ENCODE measurements around the gene ANKRD44.

ANKRD44 gene

GRCh38 chr2:197137826-197138477 lies 172.6 kb downstream of the ANKRD44 start:
- no peak for DNase-seq

DNA sequence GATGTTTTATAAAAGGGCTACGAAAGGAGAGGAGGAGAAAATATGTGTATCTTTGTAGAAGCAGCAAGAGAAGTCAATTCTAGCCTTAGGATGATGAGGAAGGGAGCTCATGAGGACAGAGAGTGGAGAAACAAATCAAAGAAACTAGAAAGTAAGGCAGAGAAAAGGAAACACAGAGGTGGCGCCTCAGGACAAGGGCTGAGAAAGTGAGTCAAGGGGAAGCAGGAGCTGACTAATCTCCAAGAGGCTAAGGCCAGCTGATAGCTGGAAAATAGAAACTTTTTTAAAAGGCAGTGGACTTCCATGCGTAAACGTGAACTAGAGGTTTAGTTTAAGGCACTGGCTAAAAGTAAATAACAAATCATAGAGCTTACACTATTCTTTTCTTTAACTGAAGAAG lies 173.3 kb downstream of the ANKRD44 start:
- no peak for DNase-seq

DNA sequence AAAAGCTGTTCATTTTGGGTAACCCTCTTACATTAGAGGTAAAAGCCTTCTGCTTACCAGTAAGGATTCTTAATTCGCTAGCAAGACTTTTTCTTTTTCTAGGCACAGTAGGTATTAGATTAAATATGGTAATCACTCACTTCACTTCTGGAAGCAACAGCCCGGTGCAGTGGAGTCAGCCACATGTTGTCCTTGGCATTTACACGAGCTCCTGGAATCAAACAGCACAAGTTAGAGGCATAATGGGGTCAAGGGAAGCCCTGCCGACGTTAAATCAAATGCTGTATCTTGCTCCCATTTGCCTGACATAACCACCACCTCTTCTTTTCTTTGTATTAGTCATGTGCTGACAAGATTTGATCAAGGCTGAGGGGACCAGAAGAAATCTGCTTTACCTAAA lies 174.1 kb downstream of the ANKRD44 start:
- DNase-seq = no peak

GRCh38 chr2:197135806-197136205 lies 174.8 kb downstream of the ANKRD44 start:
- no peak for DNase-seq

DNA sequence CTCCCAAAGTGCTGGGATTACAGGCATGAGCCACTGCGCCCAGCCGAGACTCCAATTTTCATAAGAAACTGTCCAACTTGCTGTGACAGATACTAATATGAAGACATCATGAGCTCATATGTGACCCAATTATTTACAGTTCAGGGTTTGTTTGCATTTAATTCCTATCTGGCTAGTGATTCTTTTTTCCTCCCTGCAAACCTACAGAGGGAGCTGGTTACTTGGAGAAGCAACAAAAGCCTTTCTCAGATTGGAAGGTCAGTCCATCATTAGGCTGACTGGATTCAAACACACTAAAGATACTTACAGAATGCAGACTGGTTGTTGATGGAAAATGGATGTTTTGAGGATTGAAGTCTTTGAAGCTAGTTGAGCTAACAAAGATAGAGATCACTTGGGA lies 176.4 kb downstream of the ANKRD44 start:
- DNase-seq = no peak

DNA sequence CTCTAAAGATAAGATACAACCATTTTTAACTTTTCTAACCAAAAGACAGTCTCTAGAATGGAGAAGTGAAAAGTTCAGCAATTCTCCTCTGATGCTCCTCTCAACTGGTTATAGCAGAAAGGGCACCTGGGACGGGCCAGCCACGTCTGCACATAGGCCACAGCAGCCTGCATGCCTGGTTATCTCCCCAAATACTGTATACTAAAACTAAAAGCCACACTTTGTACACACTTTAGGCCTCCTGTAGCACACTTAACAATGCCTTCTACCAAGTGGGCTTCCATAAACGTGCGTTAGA lies 179.1 kb downstream of the ANKRD44 start:
- no peak for DNase-seq

GRCh38 chr2:197130318-197130717 lies 180.3 kb downstream of the ANKRD44 start:
- no peak for DNase-seq

GRCh38 chr2:197128897-197129296 lies 181.7 kb downstream of the ANKRD44 start:
- no peak for DNase-seq

DNA sequence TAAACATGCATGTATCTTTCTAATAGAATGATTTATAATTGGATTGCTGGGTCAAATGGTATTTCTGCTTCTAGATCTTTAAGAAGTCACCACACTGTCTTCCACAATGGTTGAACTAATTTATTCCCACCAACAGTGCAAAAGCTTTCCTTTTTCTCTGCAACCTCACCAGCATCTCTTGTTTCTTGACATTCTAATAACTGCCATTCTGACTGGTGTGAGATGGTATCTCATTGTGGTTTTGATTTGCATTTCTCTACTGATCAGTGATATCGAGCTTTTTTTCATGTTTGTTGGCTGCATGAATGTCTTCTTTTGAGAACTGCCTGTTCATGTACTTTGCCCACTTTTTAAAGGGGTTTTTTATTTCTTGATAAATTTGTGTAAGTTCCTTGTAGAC lies 182.5 kb downstream of the ANKRD44 start:
- DNase-seq = no peak

- no peak for DNase-seq
Observed at GRCh38 chr2:197126630-197127352, 183.8 kb downstream of the ANKRD44 start.

DNA sequence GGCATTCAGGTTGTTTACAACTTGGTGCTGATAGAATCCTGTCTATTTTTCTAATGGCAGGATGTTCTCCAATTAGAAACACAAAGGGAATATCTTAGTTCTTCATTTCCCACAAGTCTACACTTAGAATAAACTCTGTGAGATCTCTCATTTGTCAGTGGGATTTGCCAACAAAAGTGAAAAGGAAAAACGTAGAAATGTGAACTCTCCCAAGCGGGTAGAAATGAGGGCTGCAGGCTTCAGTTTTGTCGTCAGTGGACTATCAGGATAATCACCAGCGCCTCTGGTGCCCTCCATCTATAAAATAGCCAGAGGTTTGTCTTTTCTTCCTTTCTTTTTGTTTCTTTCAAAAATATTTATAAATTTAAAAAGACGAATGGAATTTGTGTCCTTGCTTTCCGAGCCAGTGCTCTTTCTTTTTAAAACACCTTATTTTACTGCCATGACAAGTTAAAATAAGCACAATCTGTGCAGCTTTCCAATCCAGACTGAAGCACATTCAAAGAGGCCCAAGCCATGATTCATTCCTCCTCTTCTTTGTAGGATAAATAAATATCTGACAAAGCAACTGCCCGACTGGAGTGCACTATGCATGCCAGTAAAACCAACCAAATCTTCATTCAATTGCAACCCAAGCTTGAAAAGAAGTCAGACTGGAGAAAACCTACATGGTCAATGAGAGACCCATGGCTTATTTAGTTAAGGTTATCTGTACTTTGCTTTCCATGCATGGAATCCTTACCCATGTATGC lies 185.8 kb downstream of the ANKRD44 start:
- no peak for DNase-seq

DNA sequence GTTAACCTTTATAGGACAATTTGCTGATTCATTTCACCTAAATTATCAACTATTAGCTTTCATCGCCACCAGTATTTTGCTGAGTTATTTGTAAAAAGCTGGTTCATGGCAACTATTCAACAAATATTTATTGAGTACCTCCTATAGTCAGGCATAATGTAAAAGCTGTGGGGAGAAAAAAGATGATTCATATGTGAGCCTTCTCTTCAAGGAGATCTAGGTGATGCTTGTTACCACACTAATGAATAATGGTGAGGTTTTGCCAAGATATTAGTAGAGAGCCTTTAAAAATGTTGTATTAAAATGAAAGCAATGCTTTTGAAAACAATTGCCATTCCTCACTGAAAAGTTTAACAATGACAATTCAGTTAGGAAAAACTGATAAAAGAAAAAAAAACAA lies 187.8 kb downstream of the ANKRD44 start:
- DNase-seq = no peak

DNA sequence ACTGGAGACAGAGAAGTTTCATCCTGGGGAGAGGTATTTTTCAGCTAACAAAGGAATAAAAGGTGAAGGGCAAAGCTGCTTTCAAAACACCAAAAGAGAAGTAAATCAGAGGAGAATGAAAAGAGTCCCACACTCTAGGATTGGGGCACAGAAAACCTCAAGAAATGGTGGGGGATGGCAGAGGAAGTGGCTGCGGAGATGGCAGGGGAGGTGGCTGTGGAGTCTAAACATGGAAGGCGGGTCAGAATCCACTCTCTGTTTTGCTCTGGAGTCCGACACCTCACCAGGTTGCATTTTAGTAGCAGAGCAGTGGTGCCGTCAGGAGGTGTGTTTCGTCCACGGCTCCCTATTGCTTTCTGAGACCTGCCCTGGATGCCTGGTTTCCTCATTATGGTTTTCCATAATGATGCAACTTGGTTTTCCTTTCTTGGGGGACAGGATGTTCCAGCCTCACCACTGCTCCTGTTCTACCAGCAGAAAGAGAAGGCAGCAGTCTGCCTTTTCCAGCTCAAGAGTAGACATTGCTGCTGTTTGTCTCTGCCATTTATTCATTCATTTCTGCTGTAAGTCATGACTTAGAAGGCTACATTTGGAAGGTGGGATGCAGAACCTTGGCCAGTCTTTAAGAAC lies 188.7 kb downstream of the ANKRD44 start:
- DNase-seq = no peak

DNA sequence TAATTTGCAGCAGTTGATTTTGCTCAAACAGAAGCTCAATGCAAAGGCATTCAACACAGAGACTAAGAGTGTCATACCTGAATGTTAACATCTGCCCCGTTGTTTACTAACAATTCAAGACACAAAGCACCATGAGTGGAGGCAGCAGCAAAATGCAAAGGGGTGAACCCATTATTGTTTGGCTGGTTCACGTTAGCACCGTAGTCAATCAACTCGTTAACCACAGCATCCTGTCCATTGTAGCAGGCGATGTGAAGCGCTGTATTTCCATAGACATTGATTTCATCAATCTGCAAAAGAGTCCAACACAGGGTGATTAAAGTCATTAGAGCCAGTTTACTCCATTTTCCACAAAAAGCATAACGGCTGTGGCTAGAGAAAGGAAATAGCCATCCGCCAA lies 189.3 kb downstream of the ANKRD44 start:
- DNase-seq = no peak

- DNase-seq = no peak
Observed at GRCh38 chr2:197116306-197116879, 194.2 kb downstream of the ANKRD44 start.

DNA sequence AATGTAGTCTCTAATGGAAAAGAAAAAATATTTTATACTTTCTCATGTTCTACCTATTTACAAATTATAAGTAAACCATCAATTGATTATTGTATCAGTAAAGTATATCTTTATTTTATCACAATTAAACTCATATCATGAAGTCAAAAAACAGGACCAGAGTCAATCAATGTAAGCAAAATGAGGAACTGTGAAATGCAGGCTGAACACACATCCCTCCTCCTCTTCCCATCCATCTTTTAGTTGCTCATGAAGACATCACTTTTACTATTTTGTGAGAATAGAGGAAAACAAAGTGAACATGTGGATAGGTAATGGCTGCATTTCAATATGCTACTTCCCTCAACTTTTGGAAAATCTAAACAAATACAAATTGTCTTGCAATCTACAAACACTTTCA lies 195.3 kb downstream of the ANKRD44 start:
- no peak for DNase-seq

GRCh38 chr2:197113275-197113711 lies 197.3 kb downstream of the ANKRD44 start:
- DNase-seq = no peak

DNA sequence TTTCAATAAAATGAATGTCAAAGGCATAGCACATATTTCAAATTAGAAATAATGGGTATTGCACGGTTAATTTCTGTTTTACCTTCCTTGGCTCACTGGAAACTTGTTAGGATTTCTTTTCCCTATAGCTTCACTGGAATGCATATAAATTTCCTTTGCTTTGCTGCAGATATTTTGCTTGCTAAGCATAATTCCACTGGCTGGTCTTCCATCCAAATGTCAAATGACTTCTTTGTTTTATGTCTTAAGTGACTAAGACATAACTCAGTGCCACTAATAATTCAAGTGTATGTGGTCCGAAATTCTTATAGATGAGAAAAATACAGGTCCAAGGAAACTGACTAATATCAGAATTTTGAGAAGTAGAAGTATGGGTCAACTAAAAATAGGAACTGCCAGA lies 201.3 kb downstream of the ANKRD44 start:
- no peak for DNase-seq

GRCh38 chr2:197108758-197109157 lies 201.8 kb downstream of the ANKRD44 start:
- DNase-seq = no peak

DNA sequence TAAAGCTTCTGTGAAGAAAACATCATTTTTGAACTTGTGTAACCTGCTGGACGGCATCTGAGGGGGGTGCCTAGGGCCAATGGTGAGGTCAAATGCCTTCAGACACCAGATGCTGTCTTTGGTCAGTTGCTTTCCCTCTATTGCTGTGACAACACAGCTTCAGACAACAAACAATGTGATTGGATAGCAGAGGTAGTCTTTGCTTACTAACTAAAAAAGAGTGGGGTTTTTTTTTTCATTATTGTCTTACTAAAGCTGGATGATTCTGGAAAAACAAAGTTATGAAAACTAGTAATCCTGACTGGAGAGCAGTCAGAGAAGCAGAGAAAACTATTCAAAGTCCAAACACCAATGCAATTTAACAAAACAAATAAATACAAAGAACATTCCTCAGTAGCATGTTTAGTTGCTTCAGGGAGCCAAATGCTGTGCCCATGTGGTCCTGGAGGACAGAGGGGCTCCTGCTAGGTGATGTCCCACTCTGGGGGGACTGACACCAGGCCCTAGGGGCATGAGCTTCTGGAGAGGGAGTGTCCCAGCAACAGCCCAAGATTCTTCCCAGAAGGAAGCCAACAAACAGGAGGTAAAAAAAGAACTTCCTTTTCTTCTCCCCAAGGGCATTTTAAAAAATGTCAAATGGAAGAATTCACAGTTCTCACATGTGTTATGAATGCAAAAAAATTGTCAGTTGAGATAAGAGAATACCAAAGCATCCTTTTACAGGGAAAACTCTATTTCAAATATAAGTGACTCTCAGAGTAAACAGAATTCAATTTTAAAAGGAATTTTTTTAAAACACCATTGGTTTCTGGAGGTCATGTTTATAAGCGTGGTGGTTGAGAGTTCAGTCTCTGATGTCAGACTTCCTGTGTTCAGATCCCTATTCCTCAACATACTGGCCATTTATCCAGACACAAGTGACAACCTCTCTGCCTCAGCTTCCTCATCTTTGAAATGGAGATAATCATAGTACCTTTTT lies 203.0 kb downstream of the ANKRD44 start:
- DNase-seq = no peak

GRCh38 chr2:197103363-197103762 lies 207.2 kb downstream of the ANKRD44 start:
- no peak for DNase-seq

DNA sequence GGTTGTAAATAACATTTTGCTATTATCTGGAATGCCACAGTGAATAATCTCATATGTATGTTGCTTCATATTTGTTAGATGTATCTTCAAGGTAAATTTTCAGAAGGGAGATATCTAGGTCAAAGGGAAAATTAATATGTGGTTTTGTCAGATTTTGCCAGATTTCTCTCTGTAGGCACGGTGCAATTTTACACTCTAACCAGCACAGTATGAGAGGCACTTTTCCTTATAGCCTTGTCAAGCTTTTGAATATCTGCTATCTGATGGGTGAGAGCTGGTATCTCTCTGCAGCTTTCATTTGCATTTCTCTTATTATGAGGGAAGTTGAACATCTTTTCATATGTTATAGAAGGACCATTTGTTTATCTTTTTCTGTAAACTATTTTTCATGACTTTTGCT lies 208.3 kb downstream of the ANKRD44 start:
- no peak for DNase-seq

All from activated CD4-positive, alpha-beta T cell treated with anti-CD3 and anti-CD28 coated beads for 4 hours (primary cell).